HG03103 (cell line): ENCODE results near the gene FBXO38.

Experiments used
- ATAC-seq: cut with Tn5 transposase; IDR thresholded peaks from one replicate; pipeline ENCODE4 v1.9.1; 2021; ENCODE audit warnings: low read depth; ENCODE audit not compliant: unreplicated experiment

FBXO38 gene

GRCh38 chr5:148383564-148384379, at the start of gene FBXO38:
FBXO38 (plus strand) TSS chr5:148383958; CDS start chr5:148394777, 10,819 bp downstream.
- peak; percentile 98 for ATAC-seq

- no peak for ATAC-seq
These were observed 48.5 kb upstream of the FBXO38 start, which contains the start of gene SPINK9 for GRCh38 chr5:148335259-148335658. SPINK9 (plus strand) TSS chr5:148335559; CDS start chr5:148335614, 55 bp downstream.

- peak; percentile 72 for ATAC-seq
These were observed 46.9 kb upstream of the FBXO38 start for GRCh38 chr5:148336704-148337435.

GRCh38 chr5:148342371-148343045, 41.2 kb upstream of the FBXO38 start:
- no peak for ATAC-seq

- no peak for ATAC-seq
These were observed 40.7 kb upstream of the FBXO38 start for GRCh38 chr5:148343046-148343407.

GRCh38 chr5:148343603-148344487, 39.9 kb upstream of the FBXO38 start:
- ATAC-seq: no peak

- ATAC-seq: no peak
These were observed 36.1 kb upstream of the FBXO38 start for GRCh38 chr5:148347706-148348105.

- ATAC-seq: no peak
These were observed 31.1 kb upstream of the FBXO38 start for GRCh38 chr5:148352696-148353095.

- no peak for ATAC-seq
These were observed 30.1 kb upstream of the FBXO38 start for GRCh38 chr5:148353634-148354033.

- no peak for ATAC-seq
These were observed 19.4 kb upstream of the FBXO38 start for GRCh38 chr5:148364343-148364742.

GRCh38 chr5:148368299-148368698, 15.5 kb upstream of the FBXO38 start:
- ATAC-seq: no peak

GRCh38 chr5:148372166-148372725, 11.5 kb upstream of the FBXO38 start:
- ATAC-seq: no peak

GRCh38 chr5:148372893-148373292, 10.9 kb upstream of the FBXO38 start:
- no peak for ATAC-seq

- peak; percentile 87 for ATAC-seq
These were observed 8.9 kb upstream of the FBXO38 start for GRCh38 chr5:148374690-148375360.

GRCh38 chr5:148376198-148376597, 7.6 kb upstream of the FBXO38 start:
- no peak for ATAC-seq

- ATAC-seq: no peak
These were observed 5.1 kb upstream of the FBXO38 start for GRCh38 chr5:148378670-148379069.

GRCh38 chr5:148379340-148379739, 4.4 kb upstream of the FBXO38 start:
- ATAC-seq: no peak

- no peak for ATAC-seq
These were observed 1.9 kb upstream of the FBXO38 start for GRCh38 chr5:148381906-148382305.

GRCh38 chr5:148382961-148383360, 797 bp upstream of the FBXO38 start:
- ATAC-seq: no peak
